Esophagus squamous epithelium (tissue), 5 donors: ENCODE results near the gene GRIP1. TPM values are rescaled to one million over a fixed set of nuclear protein-coding genes. Genes with fewer than 3 reads are reported as not detected.

ENCODE experiments used
- DNase-seq: peaks from one replicate; lab custom pipeline; 2025; lab: John Stamatoyannopoulos, UW
- H3K27ac ChIP-seq, 4 donors: fragments of 200-600 bp; sonication (generic); one replicate each; pipeline ENCODE4 v1.5.1; 2016 to 2019; ENCODE audit warnings: mild to moderate bottlenecking in 1 of 4
- H3K27me3 ChIP-seq, 4 donors: fragments of 200-600 bp; sonication (generic); 1 replicate in 3 of 4; 2 replicates in 1 of 4; pipeline versions ENCODE4 v1.5.1 to v1.6.0; 2017 to 2021; ENCODE audit warnings: antibody characterized with exemption in 1 of 4
- H3K36me3 ChIP-seq, 3 donors: fragments of 200-600 bp; sonication (generic); one replicate each; pipeline ENCODE4 v1.5.1; 2016 to 2019
- H3K4me1 ChIP-seq, 3 donors: fragments of 200-600 bp; sonication (generic); one replicate each; pipeline ENCODE4 v1.5.1; 2017 to 2019
- H3K4me3 ChIP-seq, 4 donors: fragments of 200-600 bp; sonication (generic); 1 replicate in 3 of 4; 2 replicates in 1 of 4; pipeline ENCODE4 v1.5.1; 2016 to 2019; ENCODE audit warnings: mild to moderate bottlenecking in 2 of 4, moderate library complexity in 1 of 4
- H3K9me3 ChIP-seq, 3 donors: fragments of 200-600 bp; sonication (generic); one replicate each; pipeline ENCODE4 v1.5.1; 2016 to 2019
- POLR2A ChIP-seq, 4 donors: fragments of 450-650 bp; IDR thresholded peaks; one replicate each; pipeline ENCODE4 v1.6.1; 2017; ENCODE audit warnings: antibody characterized with exemption in 4 of 4, mild to moderate bottlenecking in 4 of 4, moderate library complexity in 3 of 4
- WGBS, 2 donors: methylation state at CpG; one replicate each; pipeline ENCODE4 v1.1.5; 2018; 5-methylcytosine and 5-hydroxymethylcytosine counted together
- intact Hi-C: fragments of 100-400 bp; cut with DNase I; formaldehyde crosslinking; loops from one replicate; pipeline ENCODE4 v1.15.0; 2022
- total RNA-seq, 4 donors: library from RNA; depleted of rRNA; stranded (reverse); fragments of >200 nt; gene quantifications; one replicate each; pipeline ENCODE4 v1.1.0, GENCODE V29; 2016
- TF ChIP-seq, protein P1 (sequence below), 6 experiments: fragments of 450-650 bp in 4 of 6; fragments of 200-600 bp in 2 of 6; sonication (generic) in 2 of 6; IDR thresholded peaks; one replicate each; pipeline ENCODE4 v1.5.1; 2016 to 2019; ENCODE audit warnings: antibody characterized with exemption in 6 of 6, mild to moderate bottlenecking in 4 of 6, moderate library complexity in 4 of 6
- donor health status: DM: yes; HTN: yes; CAD: no.

GRIP1 gene
- total RNA-seq, 4 donors from 2014 or later, result 4.9 to 15.9 (median 11.0) TPM

DNA sequence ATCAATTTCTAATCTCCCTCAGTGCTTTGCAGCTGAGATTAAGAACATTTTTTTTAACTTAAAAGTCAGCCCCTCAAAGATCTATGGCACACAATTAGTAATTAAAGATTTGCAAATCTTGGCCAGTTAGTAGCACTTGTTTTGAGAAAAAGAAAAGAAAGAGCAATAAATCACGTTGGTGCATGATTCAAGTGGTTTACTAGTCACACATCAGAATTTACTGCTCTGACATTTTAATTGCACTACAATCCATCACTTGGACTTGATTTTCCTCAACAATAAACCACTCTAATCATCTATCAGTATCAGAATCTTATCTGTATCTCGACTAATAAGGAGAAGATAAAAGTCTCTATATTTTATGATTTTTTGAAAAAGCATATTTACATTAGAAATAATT lies 222.3 kb downstream of the GRIP1 start:
- DNase-seq, result no peak

GRCh38 chr12:66453844-66454243 lies 225.0 kb downstream of the GRIP1 start:
- H3K4me1 ChIP-seq, result no peaks in the 10 kb centered on the region
- no peaks in the 10 kb centered on the region for H3K9me3 ChIP-seq
- TF ChIP-seq, protein P1, sequence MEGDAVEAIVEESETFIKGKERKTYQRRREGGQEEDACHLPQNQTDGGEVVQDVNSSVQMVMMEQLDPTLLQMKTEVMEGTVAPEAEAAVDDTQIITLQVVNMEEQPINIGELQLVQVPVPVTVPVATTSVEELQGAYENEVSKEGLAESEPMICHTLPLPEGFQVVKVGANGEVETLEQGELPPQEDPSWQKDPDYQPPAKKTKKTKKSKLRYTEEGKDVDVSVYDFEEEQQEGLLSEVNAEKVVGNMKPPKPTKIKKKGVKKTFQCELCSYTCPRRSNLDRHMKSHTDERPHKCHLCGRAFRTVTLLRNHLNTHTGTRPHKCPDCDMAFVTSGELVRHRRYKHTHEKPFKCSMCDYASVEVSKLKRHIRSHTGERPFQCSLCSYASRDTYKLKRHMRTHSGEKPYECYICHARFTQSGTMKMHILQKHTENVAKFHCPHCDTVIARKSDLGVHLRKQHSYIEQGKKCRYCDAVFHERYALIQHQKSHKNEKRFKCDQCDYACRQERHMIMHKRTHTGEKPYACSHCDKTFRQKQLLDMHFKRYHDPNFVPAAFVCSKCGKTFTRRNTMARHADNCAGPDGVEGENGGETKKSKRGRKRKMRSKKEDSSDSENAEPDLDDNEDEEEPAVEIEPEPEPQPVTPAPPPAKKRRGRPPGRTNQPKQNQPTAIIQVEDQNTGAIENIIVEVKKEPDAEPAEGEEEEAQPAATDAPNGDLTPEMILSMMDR (IDR thresholded peaks at IDR 0.05), result no peak
- TF ChIP-seq POLR2A (IDR thresholded peaks at IDR 0.05), result no peak
- H3K36me3 ChIP-seq, result no peaks in the 10 kb centered on the region
- no peak for DNase-seq
- no peak overlapping the region for H3K4me3 ChIP-seq
- intact Hi-C loops, result no loop called here
- no peaks in the 10 kb centered on the region for H3K27me3 ChIP-seq
- H3K27ac ChIP-seq, result no peak overlapping the region

More for the DNA sequence above, 222.3 kb downstream of the GRIP1 start:
- no peak for TF ChIP-seq POLR2A (IDR thresholded peaks at IDR 0.05)
- TF ChIP-seq, protein P1 (IDR thresholded peaks at IDR 0.05), result no peak
- Histone ChIP-seq H3K4me3 (no peak overlapping the region), H3K27me3 (no peaks in the 10 kb centered on the region), H3K27ac (no peak overlapping the region), H3K9me3 (no peaks in the 10 kb centered on the region), H3K36me3 (peaks cover 0 to 7% (median 0%) of the 10 kb centered on the region in 3 donors), H3K4me1 (no peaks in the 10 kb centered on the region)
- WGBS, 2 donors, result 38 to 45% methylated on average over 2 of the region's 2 CpGs
- intact Hi-C loops, result no loop called here

DNA sequence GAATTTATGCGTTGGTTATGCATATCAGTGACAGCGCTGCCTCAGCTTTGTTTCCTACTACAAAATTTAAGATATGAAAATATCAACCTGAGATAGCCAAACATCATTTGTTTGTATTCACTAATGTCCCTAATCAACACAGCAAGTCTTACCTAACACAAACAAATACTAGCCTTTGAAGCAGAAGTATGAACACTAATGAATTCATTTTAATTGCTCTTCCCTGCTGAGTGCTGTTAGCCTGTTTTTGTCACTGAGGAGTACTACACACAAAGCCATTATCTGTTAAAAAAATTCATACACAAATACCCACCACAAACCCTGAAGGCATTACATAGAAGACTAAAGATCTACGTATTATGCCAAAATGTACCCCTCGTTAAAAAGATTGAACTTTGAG lies 225.8 kb downstream of the GRIP1 start:
- TF ChIP-seq, protein P1 (IDR thresholded peaks at IDR 0.05), result no peak
- no peak for TF ChIP-seq POLR2A (IDR thresholded peaks at IDR 0.05)
- Histone ChIP-seq H3K9me3 (no peaks in the 10 kb centered on the region), H3K27ac (no peak overlapping the region), H3K27me3 (no peaks in the 10 kb centered on the region), H3K36me3 (no peaks in the 10 kb centered on the region), H3K4me1 (no peaks in the 10 kb centered on the region), H3K4me3 (no peak overlapping the region)
- no peak for DNase-seq
- 85 to 92% methylated on average over 4 of the region's 4 CpGs for WGBS, 2 donors
- intact Hi-C loops, result no loop called here

GRCh38 chr12:66449531-66449930 lies 229.3 kb downstream of the GRIP1 start:
- H3K4me3 ChIP-seq, result no peak overlapping the region
- no peaks in the 10 kb centered on the region for H3K9me3 ChIP-seq
- no peak for TF ChIP-seq POLR2A (IDR thresholded peaks at IDR 0.05)
- TF ChIP-seq, protein P1 (IDR thresholded peaks at IDR 0.05), result no peak
- H3K27ac ChIP-seq, result no peak overlapping the region
- 77 to 92% methylated on average over 3 of the region's 3 CpGs for WGBS, 2 donors
- DNase-seq, result no peak
- intact Hi-C loops, result no loop called here
- H3K27me3 ChIP-seq, result no peaks in the 10 kb centered on the region
- H3K36me3 ChIP-seq, result no peaks in the 10 kb centered on the region
- H3K4me1 ChIP-seq, result no peaks in the 10 kb centered on the region

- intact Hi-C loops, result no loop called here
- H3K4me1 ChIP-seq, result no peaks in the 10 kb centered on the region
- TF ChIP-seq, protein P1 (IDR thresholded peaks at IDR 0.05), result no peak
- TF ChIP-seq POLR2A (IDR thresholded peaks at IDR 0.05), result no peak
These were observed 231.2 kb downstream of the GRIP1 start for GRCh38 chr12:66447643-66448042.

More at GRCh38 chr12:66447643-66448042, 231.2 kb downstream of the GRIP1 start:
- no peak for DNase-seq
- H3K36me3 ChIP-seq, result no peaks in the 10 kb centered on the region
- H3K27ac ChIP-seq, result no peak overlapping the region
- H3K9me3 ChIP-seq, result no peaks in the 10 kb centered on the region
- 83 to 89% methylated on average over 4 of the region's 4 CpGs for WGBS, 2 donors
- H3K4me3 ChIP-seq, result no peak overlapping the region
- H3K27me3 ChIP-seq, result no peaks in the 10 kb centered on the region
